Measurements from ENCODE around the gene HSPA9.

HSPA9 gene

GRCh38 chr5:138575194-138576015 is at the start of gene HSPA9:
Gene HSPA9 (minus strand): TSS chr5:138575401. CDS start chr5:138575318, 83 bp downstream.
- DNase-seq (ENCODE audit: extremely low read depth, low read depth): peak; percentile 99
- peak within 1 kb of the TSS; percentile 85 for H3K4me3 ChIP-seq (replicated peaks; ENCODE audit: low read depth, low read length)
- TF ChIP-seq CTCF (IDR thresholded peaks at IDR 0.05; ENCODE audit: low read depth, low read length, missing control alignments): no peak

GRCh38 chr5:138623053-138623452 is 47.9 kb upstream of the HSPA9 start:
- DNase-seq (ENCODE audit: extremely low read depth, low read depth): no peak
- H3K4me3 ChIP-seq (replicated peaks; ENCODE audit: low read depth, low read length): no peak overlapping the region
- no peak for TF ChIP-seq CTCF (IDR thresholded peaks at IDR 0.05; ENCODE audit: low read depth, low read length, missing control alignments)

GRCh38 chr5:138622051-138622450 is 46.9 kb upstream of the HSPA9 start:
- TF ChIP-seq CTCF (IDR thresholded peaks at IDR 0.05; ENCODE audit: low read depth, low read length, missing control alignments): no peak
- no peak for DNase-seq (ENCODE audit: extremely low read depth, low read depth)
- no peak overlapping the region for H3K4me3 ChIP-seq (replicated peaks; ENCODE audit: low read depth, low read length)

GRCh38 chr5:138620663-138621224 is 45.5 kb upstream of the HSPA9 start:
- no peak for TF ChIP-seq CTCF (IDR thresholded peaks at IDR 0.05; ENCODE audit: low read depth, low read length, missing control alignments)
- DNase-seq (ENCODE audit: extremely low read depth, low read depth): no peak
- no peak overlapping the region for H3K4me3 ChIP-seq (replicated peaks; ENCODE audit: low read depth, low read length)

GRCh38 chr5:138616508-138616907 is 41.3 kb upstream of the HSPA9 start:
- no peak for TF ChIP-seq CTCF (IDR thresholded peaks at IDR 0.05; ENCODE audit: low read depth, low read length, missing control alignments)

GRCh38 chr5:138615461-138615860 is 40.3 kb upstream of the HSPA9 start:
- no peak for DNase-seq (ENCODE audit: extremely low read depth, low read depth)
- no peak for TF ChIP-seq CTCF (IDR thresholded peaks at IDR 0.05; ENCODE audit: low read depth, low read length, missing control alignments)
- no peak overlapping the region for H3K4me3 ChIP-seq (replicated peaks; ENCODE audit: low read depth, low read length)

More at GRCh38 chr5:138616508-138616907, 41.3 kb upstream of the HSPA9 start:
- no peak overlapping the region for H3K4me3 ChIP-seq (replicated peaks; ENCODE audit: low read depth, low read length)
- DNase-seq (ENCODE audit: extremely low read depth, low read depth): no peak

Measured in HFF-Myc (cell line).